Endometrial microvascular endothelial cells (primary cell): Measurements from ENCODE around the gene ELMO1. TPM values are rescaled to one million over a fixed set of nuclear protein-coding genes. Genes with fewer than 3 reads are reported as not detected.

Experiments
- in situ Hi-C: cut with HindIII; loops from 2 replicates; pipeline ENCODE4 v1.10.0; 2017; ENCODE audit warnings: low sequenced_read_pairs, low pct_unique_long_range_greater_than_20kb; ENCODE audit errors: inconsistent ontology term
- total RNA-seq: library from RNA; depleted of rRNA; stranded (reverse); fragments of >200 nt; gene quantifications from one replicate; pipeline ENCODE4 v1.2.3, GENCODE V29; 2015; ENCODE audit errors: inconsistent ontology term

The ELMO1 gene
- total RNA-seq, 1 donor from 2014 or later: 24.7 TPM

- in situ Hi-C loops: loop anchor here (25.0 kb wide), 1 partner anchor 732 kb away; no protein-coding TSS in a partner anchor
Measured at GRCh38 chr7:37218956-37219355, 229.7 kb downstream of the ELMO1 start.

GRCh38 chr7:37216923-37217322 lies 231.7 kb downstream of the ELMO1 start:
- in situ Hi-C loops: loop anchor here (25.0 kb wide), 1 partner anchor 730 kb away; no protein-coding TSS in a partner anchor

GRCh38 chr7:37216156-37216852 lies 232.4 kb downstream of the ELMO1 start:
- in situ Hi-C loops: loop anchor here (25.0 kb wide), 1 partner anchor 729 kb away; no protein-coding TSS in a partner anchor

GRCh38 chr7:37215290-37215923 lies 233.3 kb downstream of the ELMO1 start:
- in situ Hi-C loops: loop anchor here (25.0 kb wide), 1 partner anchor 728 kb away; no protein-coding TSS in a partner anchor

GRCh38 chr7:37212556-37212955 lies 236.1 kb downstream of the ELMO1 start:
- in situ Hi-C loops: loop anchor here (25.0 kb wide), 1 partner anchor 725 kb away; no protein-coding TSS in a partner anchor

GRCh38 chr7:37212051-37212450 lies 236.6 kb downstream of the ELMO1 start:
- in situ Hi-C loops: loop anchor here (25.0 kb wide), 1 partner anchor 725 kb away; no protein-coding TSS in a partner anchor

- in situ Hi-C loops: loop anchor here (25.0 kb wide), 1 partner anchor 724 kb away; no protein-coding TSS in a partner anchor
Measured at GRCh38 chr7:37211097-37211880, 237.4 kb downstream of the ELMO1 start.

GRCh38 chr7:37209195-37209594 lies 239.5 kb downstream of the ELMO1 start:
- in situ Hi-C loops: loop anchor here (25.0 kb wide), 1 partner anchor 722 kb away; no protein-coding TSS in a partner anchor

GRCh38 chr7:37208528-37208927 lies 240.1 kb downstream of the ELMO1 start:
- in situ Hi-C loops: loop anchor here (25.0 kb wide), 1 partner anchor 721 kb away; no protein-coding TSS in a partner anchor

- in situ Hi-C loops: loop anchor here (25.0 kb wide), 1 partner anchor 719 kb away; no protein-coding TSS in a partner anchor
Measured at GRCh38 chr7:37206192-37206591, 242.5 kb downstream of the ELMO1 start.

- in situ Hi-C loops: loop anchor here (25.0 kb wide), 1 partner anchor 718 kb away; no protein-coding TSS in a partner anchor
Measured at GRCh38 chr7:37205451-37205850, 243.2 kb downstream of the ELMO1 start.

- in situ Hi-C loops: loop anchor here (25.0 kb wide), 1 partner anchor 715 kb away; no protein-coding TSS in a partner anchor
Measured at GRCh38 chr7:37201876-37202198, 246.8 kb downstream of the ELMO1 start.

GRCh38 chr7:37201003-37201875 lies 247.4 kb downstream of the ELMO1 start:
- in situ Hi-C loops: loop anchor here (25.0 kb wide), 1 partner anchor 714 kb away; no protein-coding TSS in a partner anchor

GRCh38 chr7:37198906-37199485 lies 249.7 kb downstream of the ELMO1 start:
- in situ Hi-C loops: no loop called here

- in situ Hi-C loops: no loop called here
Measured at GRCh38 chr7:37198041-37198905, 250.4 kb downstream of the ELMO1 start.

- in situ Hi-C loops: no loop called here
Measured at GRCh38 chr7:37197108-37197507, 251.6 kb downstream of the ELMO1 start.

- in situ Hi-C loops: no loop called here
Measured at GRCh38 chr7:37196676-37197075, 252.0 kb downstream of the ELMO1 start.
